ENCODE measurements around the gene B3GALT4. TPM values are rescaled to one million over a fixed set of nuclear protein-coding genes. Genes with fewer than 3 reads are reported as not detected.

Gene B3GALT4
- total and polyA plus RNA-seq, 2 donors (not counting 1 experiment from before 2014, with no cell fraction given): 2.3 to 11.1 TPM

DNA sequence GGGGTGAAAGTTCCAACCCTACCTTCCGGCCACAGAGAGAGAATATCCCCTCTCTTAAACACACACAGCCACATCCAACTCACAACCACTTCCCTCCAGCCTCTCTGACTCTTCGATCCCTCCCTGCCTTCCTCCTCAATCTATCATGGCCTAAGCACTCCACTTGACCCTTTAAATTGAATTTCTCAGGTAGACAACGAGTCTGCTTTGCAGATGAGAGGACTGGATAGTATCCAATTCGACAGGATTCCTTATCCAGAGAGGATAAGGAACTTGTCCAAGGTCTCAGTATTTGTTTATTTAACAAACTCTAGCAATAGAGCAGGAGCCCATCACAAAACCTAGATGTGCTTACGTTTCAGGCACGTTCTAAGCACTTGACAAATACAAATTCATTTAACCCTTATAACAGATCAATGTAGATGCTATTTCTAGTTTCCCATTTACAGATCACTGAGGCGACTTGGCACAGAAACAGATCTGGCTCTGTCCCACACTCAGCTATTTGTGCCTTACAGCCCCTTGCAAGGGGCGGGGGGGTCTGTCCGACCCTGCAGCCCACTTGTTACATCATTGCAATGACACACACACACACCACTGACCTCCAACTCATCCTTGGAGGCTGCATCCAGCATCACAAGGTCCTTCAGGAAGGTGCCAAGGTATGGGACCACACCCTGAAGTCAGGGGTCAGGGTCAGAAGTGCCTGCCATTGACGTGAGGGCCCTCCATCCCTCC is 17.3 kb downstream of the B3GALT4 start:
- Histone ChIP-seq H3K9ac (ENCODE audit: insufficient read depth, low read length) (no peak overlapping the region), H3K36me3 (ENCODE audit: control insufficient read depth, insufficient read depth, low read length) (peaks cover 17% of the 10 kb centered on the region), H3K4me3 (replicated peaks in 1 of 4; ENCODE audit: control extremely low read depth in 1 of 4, insufficient read depth in 1 of 4, low read depth in 3 of 4, low read length in 4 of 4) (no peak overlapping the region), H3K27ac (ENCODE audit: insufficient read depth, low read length) (no peak overlapping the region), H2AFZ (ENCODE audit: low read length) (no peak overlapping the region), H3K4me1 (ENCODE audit: control insufficient read depth, extremely low read depth, insufficient read depth, low read length) (peaks cover 9% of the 10 kb centered on the region), H3K4me2 (ENCODE audit: extremely low read depth, insufficient read depth, low read length) (no peak overlapping the region), H3K79me2 (ENCODE audit: control insufficient read depth, insufficient read depth, low read length) (peaks cover 12% of the 10 kb centered on the region), H3K9me3 (ENCODE audit: control insufficient read depth, insufficient read depth, low read depth, low read length) (no peaks in the 10 kb centered on the region), H3K27me3 (ENCODE audit: control insufficient read depth, insufficient read depth, low read length) (no peaks in the 10 kb centered on the region), H4K20me1 (ENCODE audit: control insufficient read depth, extremely low read depth, insufficient read depth, low read length) (no peaks in the 10 kb centered on the region)
- DNase-seq (ENCODE audit: low read depth in 2 of 2): no peak
- TF ChIP-seq, protein P1, sequence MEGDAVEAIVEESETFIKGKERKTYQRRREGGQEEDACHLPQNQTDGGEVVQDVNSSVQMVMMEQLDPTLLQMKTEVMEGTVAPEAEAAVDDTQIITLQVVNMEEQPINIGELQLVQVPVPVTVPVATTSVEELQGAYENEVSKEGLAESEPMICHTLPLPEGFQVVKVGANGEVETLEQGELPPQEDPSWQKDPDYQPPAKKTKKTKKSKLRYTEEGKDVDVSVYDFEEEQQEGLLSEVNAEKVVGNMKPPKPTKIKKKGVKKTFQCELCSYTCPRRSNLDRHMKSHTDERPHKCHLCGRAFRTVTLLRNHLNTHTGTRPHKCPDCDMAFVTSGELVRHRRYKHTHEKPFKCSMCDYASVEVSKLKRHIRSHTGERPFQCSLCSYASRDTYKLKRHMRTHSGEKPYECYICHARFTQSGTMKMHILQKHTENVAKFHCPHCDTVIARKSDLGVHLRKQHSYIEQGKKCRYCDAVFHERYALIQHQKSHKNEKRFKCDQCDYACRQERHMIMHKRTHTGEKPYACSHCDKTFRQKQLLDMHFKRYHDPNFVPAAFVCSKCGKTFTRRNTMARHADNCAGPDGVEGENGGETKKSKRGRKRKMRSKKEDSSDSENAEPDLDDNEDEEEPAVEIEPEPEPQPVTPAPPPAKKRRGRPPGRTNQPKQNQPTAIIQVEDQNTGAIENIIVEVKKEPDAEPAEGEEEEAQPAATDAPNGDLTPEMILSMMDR (conservative IDR thresholded peaks at IDR 0.05 in 1 of 2, IDR thresholded peaks at IDR 0.05 in 1 of 2; ENCODE audit: low read depth in 1 of 2, low read length in 2 of 2): no peak

DNA sequence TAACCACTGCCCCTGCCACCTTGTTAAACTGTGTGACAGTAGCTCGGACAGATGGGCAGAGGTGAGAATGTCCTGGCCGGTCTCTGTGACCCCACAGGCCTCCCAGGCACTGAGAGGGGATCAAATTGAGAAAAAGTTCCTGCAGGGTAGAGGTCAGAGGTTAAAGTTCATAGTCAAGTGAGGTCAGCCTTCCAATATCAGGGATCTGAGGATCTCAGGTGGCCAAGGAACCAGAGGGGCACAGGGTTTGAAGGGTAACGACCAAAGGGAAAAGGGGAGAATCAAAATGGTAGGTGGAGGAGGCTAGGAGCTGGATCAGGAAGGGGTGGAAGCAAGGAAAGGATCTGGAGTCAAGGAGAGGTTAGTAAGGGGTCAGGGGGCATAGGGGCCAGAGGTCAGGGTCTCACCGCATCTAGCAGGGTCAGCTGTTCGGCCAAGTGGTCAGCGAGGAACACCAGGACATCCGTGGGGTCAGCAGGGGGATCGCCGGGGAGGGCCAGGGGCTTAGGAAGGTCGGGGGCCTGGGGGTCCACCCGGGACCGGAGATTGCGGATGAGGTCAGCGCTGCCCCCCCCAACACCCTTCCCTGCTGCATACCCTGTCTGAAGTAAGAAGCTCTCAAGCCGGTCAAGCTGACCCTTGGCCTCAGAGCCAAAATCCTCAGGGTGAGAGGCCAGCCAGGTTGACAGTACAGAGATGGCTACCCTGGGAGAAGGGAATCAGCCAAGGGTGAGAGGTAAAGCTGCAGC is 18.9 kb downstream of the B3GALT4 start:
- H3K9ac ChIP-seq (ENCODE audit: insufficient read depth, low read length): no peak overlapping the region
- H3K4me2 ChIP-seq (ENCODE audit: extremely low read depth, insufficient read depth, low read length): no peak overlapping the region
- DNase-seq (ENCODE audit: low read depth in 2 of 2): no peak
- H2AFZ ChIP-seq (ENCODE audit: low read length): no peak overlapping the region
- no peaks in the 10 kb centered on the region for H3K27me3 ChIP-seq (ENCODE audit: control insufficient read depth, insufficient read depth, low read length)
- H3K36me3 ChIP-seq (ENCODE audit: control insufficient read depth, insufficient read depth, low read length): peaks cover 16% of the 10 kb centered on the region
- H3K4me1 ChIP-seq (ENCODE audit: control insufficient read depth, extremely low read depth, insufficient read depth, low read length): peaks cover 2% of the 10 kb centered on the region
- H4K20me1 ChIP-seq (ENCODE audit: control insufficient read depth, extremely low read depth, insufficient read depth, low read length): no peaks in the 10 kb centered on the region
- H3K27ac ChIP-seq (ENCODE audit: insufficient read depth, low read length): no peak overlapping the region
- peaks cover under 1% of the 10 kb centered on the region for H3K79me2 ChIP-seq (ENCODE audit: control insufficient read depth, insufficient read depth, low read length)
- TF ChIP-seq EZH2 (IDR thresholded peaks at IDR 0.05; ENCODE audit: low read length, missing control alignments): no peak
- TF ChIP-seq, protein P1 (conservative IDR thresholded peaks at IDR 0.05 in 1 of 2, IDR thresholded peaks at IDR 0.05 in 1 of 2; ENCODE audit: low read depth in 1 of 2, low read length in 2 of 2): no peak
- H3K9me3 ChIP-seq (ENCODE audit: control insufficient read depth, insufficient read depth, low read depth, low read length): no peaks in the 10 kb centered on the region
- H3K4me3 ChIP-seq (replicated peaks in 1 of 4; ENCODE audit: control extremely low read depth in 1 of 4, insufficient read depth in 1 of 4, low read depth in 3 of 4, low read length in 4 of 4): no peak overlapping the region

DNA sequence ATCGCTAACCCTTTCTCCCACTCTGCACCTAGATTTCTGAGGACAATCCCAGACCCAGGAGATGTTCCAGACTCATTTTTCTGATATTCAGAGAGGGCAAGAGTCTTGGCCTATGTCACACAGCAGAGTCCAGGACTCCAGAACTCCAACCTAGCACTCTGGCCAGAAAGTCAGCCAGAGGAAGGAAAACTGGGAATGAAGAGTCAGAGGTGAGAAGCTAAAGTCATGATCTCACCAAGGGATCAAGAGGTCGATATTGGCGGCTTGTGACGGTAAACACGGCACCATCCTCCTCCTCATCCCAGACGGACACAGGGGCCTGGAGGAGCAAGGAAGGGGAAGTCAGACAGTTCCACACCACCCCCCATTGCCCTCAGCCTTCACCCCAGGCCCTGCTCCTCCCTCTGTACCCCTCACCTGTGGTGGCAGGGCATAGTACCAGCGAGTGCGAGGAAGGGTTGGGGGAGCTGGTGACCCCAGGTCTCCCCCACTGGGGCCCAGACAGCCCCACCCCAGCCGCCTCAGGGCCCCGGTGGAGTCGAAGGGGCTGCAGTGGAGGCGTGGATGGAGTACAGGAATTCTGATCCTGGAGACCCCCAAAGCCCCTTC is 20.0 kb downstream of the B3GALT4 start:
- no peak for DNase-seq (ENCODE audit: low read depth in 2 of 2)
- H3K27me3 ChIP-seq (ENCODE audit: control insufficient read depth, insufficient read depth, low read length): no peaks in the 10 kb centered on the region
- no peaks in the 10 kb centered on the region for H3K9me3 ChIP-seq (ENCODE audit: control insufficient read depth, insufficient read depth, low read depth, low read length)
- H3K4me2 ChIP-seq (ENCODE audit: extremely low read depth, insufficient read depth, low read length): peak overlapping the region; percentile 44
- H3K79me2 ChIP-seq (ENCODE audit: control insufficient read depth, insufficient read depth, low read length): peaks cover 3% of the 10 kb centered on the region
- no peak for TF ChIP-seq EZH2 (IDR thresholded peaks at IDR 0.05; ENCODE audit: low read length, missing control alignments)
- TF ChIP-seq, protein P1 (conservative IDR thresholded peaks at IDR 0.05 in 1 of 2, IDR thresholded peaks at IDR 0.05 in 1 of 2; ENCODE audit: low read depth in 1 of 2, low read length in 2 of 2): no peak
- peak overlapping the region; percentile 65 for H3K9ac ChIP-seq (ENCODE audit: insufficient read depth, low read length)
- no peak overlapping the region for H3K27ac ChIP-seq (ENCODE audit: insufficient read depth, low read length)
- peaks cover 2% of the 10 kb centered on the region for H3K4me1 ChIP-seq (ENCODE audit: control insufficient read depth, extremely low read depth, insufficient read depth, low read length)
- H3K4me3 ChIP-seq (replicated peaks in 1 of 4; ENCODE audit: control extremely low read depth in 1 of 4, insufficient read depth in 1 of 4, low read depth in 3 of 4, low read length in 4 of 4): peak overlapping the region in 2 of 4 experiments; percentile 80 to 81
- H3K36me3 ChIP-seq (ENCODE audit: control insufficient read depth, insufficient read depth, low read length): peaks cover 12% of the 10 kb centered on the region
- H2AFZ ChIP-seq (ENCODE audit: low read length): no peak overlapping the region
- no peaks in the 10 kb centered on the region for H4K20me1 ChIP-seq (ENCODE audit: control insufficient read depth, extremely low read depth, insufficient read depth, low read length)

Data from fibroblast of lung (primary cell).